HFFc6 (cell line): ENCODE data around the gene DNASE1L2. TPM values are rescaled to one million over a fixed set of nuclear protein-coding genes. Genes with fewer than 3 reads are reported as not detected.

Source experiments
- DNase-seq: peaks from one replicate; pipeline ENCODE4 v3.0.0-alpha.2; 2018
- H3K27ac Mint-ChIP-seq: 2 replicates; pipeline ENCODE4 v1.8.0; 2020; ENCODE audit warnings: mild to moderate bottlenecking, mixed read lengths
- H3K27me3 Mint-ChIP-seq: 2 replicates; pipeline ENCODE4 v1.8.0; 2021; ENCODE audit warnings: mild to moderate bottlenecking, moderate library complexity, mixed read lengths; ENCODE audit not compliant: insufficient read depth
- H3K36me3 Mint-ChIP-seq: 2 replicates; pipeline ENCODE4 v1.8.0; 2021; ENCODE audit warnings: low read depth, mixed read lengths
- H3K4me1 Mint-ChIP-seq: 2 replicates; pipeline ENCODE4 v1.8.0; 2020; ENCODE audit warnings: low read depth, mixed read lengths
- H3K4me3 Mint-ChIP-seq: 2 replicates; pipeline ENCODE4 v1.8.0; 2020; ENCODE audit warnings: mild to moderate bottlenecking, moderate library complexity, mixed read lengths
- H3K9me3 Mint-ChIP-seq: 2 replicates; pipeline ENCODE4 v1.8.0; 2020; ENCODE audit warnings: mild to moderate bottlenecking, mixed read lengths
- total RNA-seq, 6 experiments: library from RNA; stranded (reverse); fragmentation: NEBNext Ultra II Directional; extraction: Animal tissue kit (Norgen Biotek cat#: 25700); gene quantifications; 2 replicates in 1 of 6; 3 replicates in 5 of 6; pipeline ENCODE4 v1.2.3, GENCODE V29; 2021
- TF ChIP-seq, protein P1 (sequence below): fragments of 200-600 bp; sonication (generic); IDR thresholded peaks from 2 replicates; pipeline ENCODE4 v1.5.0; 2021; ENCODE audit warnings: antibody characterized with exemption, mild to moderate bottlenecking

DNASE1L2 gene
- total RNA-seq, 6 experiments from 2014 or later, result 0.82 to 1.5 (median 1.1) TPM

DNA sequence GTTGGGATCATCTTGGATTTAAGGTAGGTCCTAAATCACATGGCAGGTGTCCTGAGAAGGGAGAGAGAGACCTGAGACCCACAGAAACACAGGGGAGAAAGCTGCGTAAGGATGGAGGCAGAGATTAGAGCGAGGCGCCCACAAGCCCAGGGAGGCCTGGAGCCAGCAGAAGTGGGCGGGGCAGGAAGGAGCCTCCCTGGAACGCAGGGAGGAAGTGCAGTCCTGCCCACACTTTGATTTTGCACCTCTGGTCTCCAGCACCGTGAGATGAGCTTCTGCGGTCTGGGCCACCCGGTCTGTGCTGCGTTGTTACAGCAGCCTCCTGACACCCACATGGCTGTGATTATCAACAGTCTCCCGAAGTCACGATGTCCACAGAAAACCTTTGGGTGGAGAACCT is 6.4 kb downstream of the DNASE1L2 start:
- H3K4me1 Mint-ChIP-seq, result no peaks in the 10 kb centered on the region

GRCh38 chr16:2243031-2243528 is 6.8 kb downstream of the DNASE1L2 start:
- Mint-ChIP-seq H3K9me3 (no peaks in the 10 kb centered on the region), H3K27ac (no peak overlapping the region), H3K4me1 (no peaks in the 10 kb centered on the region), H3K27me3 (no peaks in the 10 kb centered on the region), H3K36me3 (peaks cover 14% of the 10 kb centered on the region), H3K4me3 (no peak overlapping the region)
- DNase-seq, result no peak
- TF ChIP-seq, protein P1, sequence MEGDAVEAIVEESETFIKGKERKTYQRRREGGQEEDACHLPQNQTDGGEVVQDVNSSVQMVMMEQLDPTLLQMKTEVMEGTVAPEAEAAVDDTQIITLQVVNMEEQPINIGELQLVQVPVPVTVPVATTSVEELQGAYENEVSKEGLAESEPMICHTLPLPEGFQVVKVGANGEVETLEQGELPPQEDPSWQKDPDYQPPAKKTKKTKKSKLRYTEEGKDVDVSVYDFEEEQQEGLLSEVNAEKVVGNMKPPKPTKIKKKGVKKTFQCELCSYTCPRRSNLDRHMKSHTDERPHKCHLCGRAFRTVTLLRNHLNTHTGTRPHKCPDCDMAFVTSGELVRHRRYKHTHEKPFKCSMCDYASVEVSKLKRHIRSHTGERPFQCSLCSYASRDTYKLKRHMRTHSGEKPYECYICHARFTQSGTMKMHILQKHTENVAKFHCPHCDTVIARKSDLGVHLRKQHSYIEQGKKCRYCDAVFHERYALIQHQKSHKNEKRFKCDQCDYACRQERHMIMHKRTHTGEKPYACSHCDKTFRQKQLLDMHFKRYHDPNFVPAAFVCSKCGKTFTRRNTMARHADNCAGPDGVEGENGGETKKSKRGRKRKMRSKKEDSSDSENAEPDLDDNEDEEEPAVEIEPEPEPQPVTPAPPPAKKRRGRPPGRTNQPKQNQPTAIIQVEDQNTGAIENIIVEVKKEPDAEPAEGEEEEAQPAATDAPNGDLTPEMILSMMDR, result no peak; the same call in 1 of the 2 replicates

More for the DNA sequence above, 6.4 kb downstream of the DNASE1L2 start:
- no peak overlapping the region for H3K27ac Mint-ChIP-seq
- DNase-seq, result no peak
- peaks cover 14% of the 10 kb centered on the region for H3K36me3 Mint-ChIP-seq
- no peaks in the 10 kb centered on the region for H3K9me3 Mint-ChIP-seq
- no peak overlapping the region for H3K4me3 Mint-ChIP-seq
- TF ChIP-seq, protein P1, result no peak
- H3K27me3 Mint-ChIP-seq, result no peaks in the 10 kb centered on the region

- no peaks in the 10 kb centered on the region for H3K9me3 Mint-ChIP-seq
- DNase-seq, result no peak
- H3K4me1 Mint-ChIP-seq, result no peaks in the 10 kb centered on the region
- no peak overlapping the region for H3K4me3 Mint-ChIP-seq
- no peak overlapping the region for H3K27ac Mint-ChIP-seq
- H3K36me3 Mint-ChIP-seq, result peaks cover 14% of the 10 kb centered on the region
- TF ChIP-seq, protein P1, result no peak
- H3K27me3 Mint-ChIP-seq, result no peaks in the 10 kb centered on the region
Measured at GRCh38 chr16:2243781-2244180, 7.5 kb downstream of the DNASE1L2 start.

GRCh38 chr16:2244301-2244700 is 8.1 kb downstream of the DNASE1L2 start:
- H3K36me3 Mint-ChIP-seq, result peaks cover 14% of the 10 kb centered on the region
- H3K27me3 Mint-ChIP-seq, result no peaks in the 10 kb centered on the region
- no peaks in the 10 kb centered on the region for H3K4me1 Mint-ChIP-seq
- no peak overlapping the region for H3K4me3 Mint-ChIP-seq
- TF ChIP-seq, protein P1, result no peak; the same call in 1 of the 2 replicates
- H3K27ac Mint-ChIP-seq, result no peak overlapping the region
- H3K9me3 Mint-ChIP-seq, result no peaks in the 10 kb centered on the region
- no peak for DNase-seq

DNA sequence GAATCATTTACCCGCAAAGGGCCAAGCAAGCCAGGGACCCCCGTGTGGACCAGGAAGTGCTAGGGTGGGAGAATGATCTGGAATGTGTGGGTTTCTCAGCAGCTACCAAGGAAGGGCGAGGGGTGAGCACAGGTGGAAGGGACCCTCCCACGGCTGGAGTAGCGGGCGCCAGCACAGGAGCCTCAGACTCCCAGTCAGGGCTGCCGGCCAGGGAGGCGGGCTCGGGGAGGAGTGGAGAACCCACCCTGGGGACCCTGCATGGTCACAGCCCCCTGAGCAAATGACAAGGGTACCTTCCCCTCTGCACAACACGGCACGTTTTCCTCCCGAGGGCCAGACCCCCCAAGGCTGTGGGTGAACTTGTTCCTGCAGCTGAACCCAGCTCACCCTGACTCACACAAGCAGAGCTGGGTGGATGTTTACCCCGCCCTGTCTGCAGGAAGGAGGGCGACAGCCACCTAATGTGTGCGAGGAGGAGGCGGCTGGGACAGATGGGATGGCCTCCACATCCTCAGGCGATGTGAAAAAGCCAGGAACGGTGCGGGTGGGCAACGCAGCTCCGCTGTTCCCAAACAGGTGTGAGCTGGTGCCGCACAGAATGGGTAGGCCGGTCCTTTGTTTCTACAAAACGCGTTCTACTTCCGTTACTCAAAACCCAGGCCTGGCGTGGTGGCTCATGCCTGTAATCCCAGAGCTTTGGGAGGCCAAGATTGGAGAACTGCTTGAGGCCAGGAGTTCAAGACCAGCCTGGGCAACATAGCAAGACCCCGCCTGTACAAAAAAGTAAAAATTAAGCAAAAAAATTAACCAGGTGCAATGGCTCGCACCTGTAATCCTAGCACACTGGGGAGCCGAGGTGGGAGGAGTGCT is 8.9 kb downstream of the DNASE1L2 start:
- H3K4me3 Mint-ChIP-seq, result no peak overlapping the region

More for the DNA sequence above, 8.9 kb downstream of the DNASE1L2 start:
- TF ChIP-seq, protein P1, result no peak
- DNase-seq, result no peak
- Mint-ChIP-seq H3K27ac (no peak overlapping the region), H3K4me1 (peaks cover 3% of the 10 kb centered on the region; the same call in 1 of the 2 replicates), H3K27me3 (no peaks in the 10 kb centered on the region), H3K36me3 (peaks cover 14% of the 10 kb centered on the region), H3K9me3 (no peaks in the 10 kb centered on the region)
